NCI-H1092 treated with DMSO at 0.1 percent for 48 hours (cell line): ENCODE measurements around the gene DPP6.

Experiments
- DNase-seq: peaks from one replicate; lab custom pipeline; 2025; lab: John Stamatoyannopoulos, UW

DPP6 gene

DNA sequence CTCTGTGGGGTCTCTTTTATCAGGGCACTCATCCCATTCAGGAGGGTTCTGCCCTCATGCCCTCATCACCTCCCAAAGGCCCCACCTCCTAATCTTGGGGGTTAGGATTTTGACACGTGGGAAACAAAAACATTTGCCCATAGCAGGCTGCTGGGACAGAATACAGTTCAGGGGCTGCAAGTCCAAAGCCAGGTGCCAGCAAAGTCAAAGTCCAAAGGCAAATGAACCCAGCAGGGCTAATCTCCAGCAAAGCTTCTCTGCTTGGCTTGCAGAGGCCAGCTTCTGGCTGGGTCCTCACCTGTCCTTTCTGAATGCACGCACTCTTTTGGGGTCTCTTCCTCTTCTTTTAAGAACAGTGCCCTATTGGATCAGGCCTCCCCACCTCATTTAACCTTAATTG, 359.9 kb downstream of the DPP6 start:
- no peak for DNase-seq

GRCh38 chr7:154415709-154416399, 363.7 kb downstream of the DPP6 start:
- no peak for DNase-seq

GRCh38 chr7:154416714-154417113, 364.5 kb downstream of the DPP6 start:
- no peak for DNase-seq

DNA sequence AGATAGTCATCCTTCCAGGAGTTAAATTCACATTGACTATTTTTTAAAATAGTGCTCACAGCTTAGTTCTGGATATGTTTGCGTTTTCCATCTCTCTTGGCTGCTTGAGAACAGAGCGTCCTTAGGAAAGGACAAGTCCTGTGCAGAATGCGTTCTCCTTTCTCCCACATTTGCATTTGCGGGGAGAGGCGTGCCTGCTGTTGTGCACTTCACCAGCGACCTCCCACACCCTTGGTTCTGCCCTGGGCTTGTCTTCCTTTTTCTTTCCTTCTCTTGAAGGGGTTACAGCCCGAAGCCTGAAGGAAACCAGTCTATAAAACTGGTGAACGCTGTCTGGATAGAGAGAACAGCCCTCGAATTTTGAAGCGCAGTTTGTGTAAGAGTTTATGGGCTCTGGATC, 367.1 kb downstream of the DPP6 start:
- DNase-seq, result no peak

DNA sequence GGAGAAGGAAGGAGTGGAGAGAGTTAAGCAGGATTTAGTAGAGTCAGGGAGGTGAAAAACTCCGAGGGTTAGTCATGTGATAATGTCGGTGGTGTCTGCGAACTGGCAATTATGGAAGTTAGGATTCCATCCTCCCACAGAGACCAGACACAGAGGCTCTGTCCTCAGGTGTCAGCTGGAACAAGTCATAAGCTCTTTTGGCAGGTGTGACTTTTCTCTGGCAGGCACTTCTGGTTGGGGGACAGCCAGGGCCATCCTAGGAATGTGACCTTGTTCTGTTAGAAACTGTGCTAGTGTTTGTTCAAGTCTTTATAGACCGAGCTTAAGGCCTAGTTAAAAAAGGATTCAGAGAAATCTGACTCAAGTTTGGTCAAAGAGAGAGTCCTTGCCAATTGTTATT, 371.0 kb downstream of the DPP6 start:
- DNase-seq, result no peak

GRCh38 chr7:154424350-154424749, 372.2 kb downstream of the DPP6 start:
- DNase-seq, result peak; percentile 87

- DNase-seq, result no peak
Measured at GRCh38 chr7:154425271-154425670, 373.1 kb downstream of the DPP6 start.

GRCh38 chr7:154426778-154427177, 374.6 kb downstream of the DPP6 start:
- DNase-seq, result no peak

DNA sequence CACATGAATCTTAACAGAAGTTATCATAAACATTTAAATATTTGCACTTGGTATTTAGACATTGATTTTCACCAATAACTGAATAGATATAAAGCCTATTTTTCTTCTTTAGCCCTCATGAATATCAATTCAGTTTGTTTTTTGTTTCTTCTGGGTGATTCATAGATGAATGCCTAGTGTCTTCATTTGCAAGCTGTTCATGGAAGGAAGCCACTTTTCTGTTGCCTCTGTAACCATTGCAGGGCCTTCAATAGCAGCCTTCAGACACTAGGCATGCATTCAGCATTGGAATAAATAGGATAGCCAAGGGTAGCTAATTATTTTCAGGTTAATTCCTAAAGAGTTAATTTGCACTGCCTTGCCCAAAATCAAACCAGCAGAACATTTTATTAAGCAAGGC, 375.3 kb downstream of the DPP6 start:
- DNase-seq, result no peak

DNA sequence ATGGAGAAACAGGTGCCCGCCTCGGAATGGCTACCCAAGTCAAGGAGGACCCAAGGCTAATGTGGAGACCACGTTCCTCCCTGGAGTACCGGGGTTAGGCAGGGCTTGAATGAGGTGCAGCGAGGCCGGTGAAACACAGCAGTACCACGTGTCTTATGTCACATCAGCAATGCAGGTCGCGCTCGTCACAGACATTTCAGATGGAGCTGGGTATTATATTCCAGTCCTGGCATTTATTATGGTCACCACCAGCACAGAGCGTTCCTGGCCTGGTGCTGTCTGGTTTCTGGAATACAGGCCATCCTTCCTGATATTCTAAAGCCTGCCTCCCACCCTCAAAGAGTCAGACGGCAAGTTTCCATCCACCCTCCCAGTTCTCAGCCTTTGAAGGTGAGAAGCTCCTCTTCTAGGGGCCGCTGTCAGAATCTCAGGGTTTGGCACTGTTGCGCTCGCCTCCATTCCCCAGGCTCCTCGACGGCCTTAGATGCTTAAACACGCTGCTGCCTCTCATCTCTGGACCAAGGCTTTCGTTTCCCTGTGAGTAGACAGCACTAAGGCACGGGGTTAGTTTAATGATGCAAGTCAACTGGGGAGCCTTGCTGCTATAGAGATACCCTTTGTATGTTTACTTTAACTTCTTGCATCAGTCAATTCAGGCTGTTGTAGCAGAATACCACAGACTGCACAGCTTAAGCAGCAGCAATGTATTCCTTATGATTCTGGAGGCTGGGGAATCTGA, 377.6 kb downstream of the DPP6 start:
- no peak for DNase-seq

GRCh38 chr7:154430640-154431039, 378.4 kb downstream of the DPP6 start:
- DNase-seq, result no peak

DNA sequence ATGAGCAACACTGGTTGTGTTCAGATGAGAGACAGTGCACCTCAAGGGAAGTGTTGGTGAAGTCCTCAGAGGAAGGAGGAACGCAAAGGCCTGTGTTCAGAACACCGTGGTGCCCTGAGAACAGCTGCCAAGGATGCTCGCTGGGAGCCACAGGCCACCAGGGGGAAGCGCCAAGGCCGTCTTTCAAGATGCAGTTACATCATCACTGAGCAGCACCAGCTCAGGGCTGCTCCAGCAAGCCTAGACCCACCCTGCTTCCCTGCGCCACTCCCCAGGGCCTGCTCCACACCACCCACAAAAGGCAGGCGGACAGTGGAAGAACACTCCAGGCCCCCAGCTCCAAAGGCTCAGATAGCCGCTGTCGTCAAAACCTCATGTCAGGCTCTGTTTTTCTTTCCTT, 378.8 kb downstream of the DPP6 start:
- no peak for DNase-seq

DNA sequence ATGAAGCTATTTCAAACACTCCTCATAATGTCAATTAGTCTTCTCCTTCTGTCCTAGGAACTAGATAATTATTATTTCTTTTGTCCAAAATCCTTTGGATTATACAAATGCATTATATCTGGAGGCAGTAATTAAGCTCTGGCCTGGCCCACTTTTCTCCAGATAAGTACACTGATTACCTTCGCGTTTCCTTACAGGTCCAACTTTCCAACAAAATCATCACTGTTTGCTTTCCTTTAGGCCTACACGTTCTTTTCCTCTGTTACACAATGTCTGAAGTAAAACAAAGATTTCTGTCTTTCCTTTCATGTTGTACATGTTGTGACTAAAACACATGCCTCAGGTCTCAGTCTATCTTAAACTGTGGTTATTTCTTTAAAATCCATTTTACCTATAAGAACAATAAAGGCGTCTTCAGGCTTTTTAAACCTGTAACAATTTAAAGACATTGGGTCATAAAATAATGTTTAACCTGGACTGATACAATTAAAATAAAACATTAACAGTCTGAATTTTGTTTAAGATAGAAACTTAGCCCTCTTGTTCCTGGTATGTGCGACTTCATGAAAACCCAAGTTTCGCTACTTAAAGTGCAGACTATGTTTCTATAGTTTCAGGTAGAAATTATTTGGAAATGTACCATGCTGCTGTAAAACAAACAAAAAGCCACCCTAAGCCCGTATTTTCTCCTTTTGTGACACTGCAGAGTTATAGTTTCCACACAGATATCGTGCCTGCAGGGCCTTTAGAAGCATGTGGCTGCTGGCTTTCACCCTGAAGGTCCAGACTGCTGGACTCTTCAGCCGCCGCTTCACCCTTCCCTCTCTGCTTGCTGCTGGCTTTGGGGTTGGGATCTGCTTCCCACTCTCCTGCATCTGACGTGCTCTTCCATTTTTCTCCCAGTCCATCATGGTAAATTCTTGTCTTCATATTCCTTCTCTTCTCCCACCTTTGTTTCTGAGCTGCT, 381.7 kb downstream of the DPP6 start:
- no peak for DNase-seq

DNA sequence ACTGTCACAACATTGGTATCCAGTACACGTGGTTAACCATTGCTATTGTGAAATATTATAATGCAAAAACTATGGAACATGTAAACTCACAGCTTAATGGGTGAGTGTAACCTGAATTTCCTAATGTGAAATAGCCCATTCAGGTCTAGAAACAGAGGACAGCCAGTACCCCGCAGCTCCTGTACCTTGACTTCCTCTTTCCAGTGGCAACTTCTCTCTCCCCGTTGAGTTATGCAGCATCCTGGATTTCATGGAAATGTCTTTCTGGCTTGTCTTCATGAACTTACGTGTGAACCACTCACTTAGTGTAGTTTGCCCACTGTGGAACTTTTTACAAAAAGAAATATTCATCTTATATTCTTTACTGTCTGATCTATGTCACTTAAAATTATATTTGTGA, 384.4 kb downstream of the DPP6 start:
- DNase-seq, result no peak

DNA sequence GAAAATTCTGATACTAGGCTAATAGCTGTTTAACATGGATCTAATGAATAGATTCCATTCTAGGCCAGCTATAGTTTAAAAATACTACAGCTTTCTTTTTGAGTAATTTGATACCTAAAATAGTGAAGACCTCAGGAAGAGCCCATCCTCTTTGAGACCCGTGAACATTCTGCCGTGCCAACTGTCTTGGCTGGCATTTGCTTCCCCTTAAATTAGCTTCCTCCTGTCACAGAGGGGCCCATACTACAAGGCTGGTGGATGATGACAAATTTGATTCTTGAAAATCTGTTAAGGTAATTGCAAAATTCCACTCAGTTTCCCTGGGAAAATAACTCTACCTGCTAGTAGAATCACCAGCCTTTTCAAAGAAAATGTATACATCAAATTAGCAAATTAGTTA, 385.0 kb downstream of the DPP6 start:
- DNase-seq, result no peak

GRCh38 chr7:154438571-154439367, 386.6 kb downstream of the DPP6 start:
- DNase-seq, result no peak

GRCh38 chr7:154440058-154440457, 387.9 kb downstream of the DPP6 start:
- no peak for DNase-seq

GRCh38 chr7:154440651-154441050, 388.5 kb downstream of the DPP6 start:
- DNase-seq, result no peak

- no peak for DNase-seq
Measured at GRCh38 chr7:154441811-154442210, 389.6 kb downstream of the DPP6 start.

GRCh38 chr7:154442939-154443338, 390.7 kb downstream of the DPP6 start:
- no peak for DNase-seq

DNA sequence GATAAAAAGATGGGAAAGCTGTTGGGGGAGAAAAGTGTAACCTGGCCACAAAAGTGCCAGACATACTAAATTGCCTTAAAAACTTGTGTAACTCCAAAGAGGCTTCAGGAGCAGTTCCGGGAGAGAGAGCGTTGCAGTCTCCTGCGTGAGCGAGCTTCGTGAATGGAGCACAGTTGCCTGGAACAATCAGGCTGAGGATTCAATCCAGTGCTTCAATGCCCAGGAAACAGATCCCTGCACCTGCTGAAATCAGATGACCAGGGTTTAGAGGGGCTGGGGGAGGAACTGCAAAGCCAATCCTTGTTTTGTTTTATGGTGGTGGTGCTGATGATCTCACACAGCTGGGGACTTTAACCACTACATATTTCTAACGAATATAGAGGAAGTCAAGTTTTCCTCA, 398.3 kb downstream of the DPP6 start:
- DNase-seq, result no peak
